HepG2 (cell line): ENCODE measurements around the gene SLC25A51. TPM values are rescaled to one million over a fixed set of nuclear protein-coding genes. Genes with fewer than 3 reads are reported as not detected.
A peak's percentile ranks its signal among the peaks of the same experiment; 100 is the strongest.

Experiments
- ATF4 ChIP-seq, 2 experiments: fragments of 450-650 bp in 1 of 2; sonication (generic) in 1 of 2; formaldehyde crosslinking; IDR thresholded peaks; 2 replicates each; pipeline versions ENCODE4 v1.5.0 to v1.8.0; 2020 to 2022; ENCODE audit warnings: mild to moderate bottlenecking in 1 of 2, missing genetic modification reagents in 1 of 2
- ATM ChIP-seq: fragments of 450-650 bp; IDR thresholded peaks from 2 replicates; pipeline ENCODE4 v1.7.1; 2017; ENCODE audit warnings: mild to moderate bottlenecking, borderline replicate concordance
- CC2D1A ChIP-seq: sonication (generic); formaldehyde crosslinking; IDR thresholded peaks from 2 replicates; pipeline ENCODE4 v1.8.1; 2023; ENCODE audit warnings: mild to moderate bottlenecking, missing genetic modification reagents
- CENPX ChIP-seq: sonication (generic); formaldehyde crosslinking; IDR thresholded peaks from 2 replicates; pipeline ENCODE4 v1.9.0; 2021; ENCODE audit warnings: mild to moderate bottlenecking, missing genetic modification reagents, moderate library complexity
- DNMT1 ChIP-seq: sonication (generic); formaldehyde crosslinking; IDR thresholded peaks from 2 replicates; pipeline ENCODE4 v1.5.1; 2020; ENCODE audit warnings: mild to moderate bottlenecking, missing genetic modification reagents
- HDAC1 ChIP-seq: sonication (generic); formaldehyde crosslinking; IDR thresholded peaks from 2 replicates; pipeline ENCODE4 v1.5.1; 2020; ENCODE audit warnings: mild to moderate bottlenecking, missing genetic modification reagents
- HMG20A ChIP-seq: IDR thresholded peaks from 2 replicates; pipeline ENCODE4 v1.6.1; 2016; ENCODE audit warnings: borderline replicate concordance
- HNF1B ChIP-seq: sonication (generic); formaldehyde crosslinking; IDR thresholded peaks from 2 replicates; pipeline ENCODE4 v1.5.1; 2020; ENCODE audit warnings: mild to moderate bottlenecking, moderate library complexity, missing genetic modification reagents
- JARID2 ChIP-seq: sonication (generic); formaldehyde crosslinking; IDR thresholded peaks from 2 replicates; pipeline ENCODE4 v1.8.1; 2023; ENCODE audit warnings: missing genetic modification reagents, inconsistent platforms; ENCODE audit not compliant: insufficient replicate concordance
- MXD3 ChIP-seq: IDR thresholded peaks from 2 replicates; pipeline ENCODE4 v1.6.1; 2016; ENCODE audit warnings: mild to moderate bottlenecking, missing biosample characterization, missing genetic modification reagents
- NR1H2 ChIP-seq: sonication (generic); formaldehyde crosslinking; IDR thresholded peaks from 2 replicates; pipeline ENCODE4 v1.8.1; 2022; ENCODE audit warnings: low read depth, missing genetic modification reagents, borderline replicate concordance
- ONECUT2 ChIP-seq: sonication (generic); formaldehyde crosslinking; IDR thresholded peaks from 2 replicates; pipeline ENCODE4 v1.4.0; 2020; ENCODE audit warnings: missing genetic modification reagents
- RARA ChIP-seq: IDR thresholded peaks from 2 replicates; pipeline ENCODE4 v1.6.1; 2016; ENCODE audit warnings: missing genetic modification reagents, missing compliant biosample characterization
- RBM22 ChIP-seq: fragments of 200-400 bp; formaldehyde crosslinking; optimal IDR thresholded peaks from 2 replicates; pipeline ENCODE3; 2017; ENCODE audit warnings: mild to moderate bottlenecking, low read length, moderate library complexity
- SIX4 ChIP-seq: sonication (generic); formaldehyde crosslinking; IDR thresholded peaks from 2 replicates; pipeline ENCODE4 v1.4.0; 2020; ENCODE audit warnings: missing genetic modification reagents
- TCF7L2 ChIP-seq: IDR thresholded peaks from 2 replicates; pipeline ENCODE4 v1.6.1; 2011; ENCODE audit warnings: mild to moderate bottlenecking, low read depth, low read length, moderate library complexity
- TMF1 ChIP-seq: sonication (generic); formaldehyde crosslinking; IDR thresholded peaks from 2 replicates; pipeline ENCODE4 v1.8.1; 2022; ENCODE audit warnings: low read depth, missing genetic modification reagents
- ZFP36L1 ChIP-seq: sonication (generic); formaldehyde crosslinking; IDR thresholded peaks from 2 replicates; pipeline ENCODE4 v1.8.0; 2022; ENCODE audit warnings: mild to moderate bottlenecking, missing genetic modification reagents, moderate library complexity
- ZMAT3 ChIP-seq: sonication (generic); formaldehyde crosslinking; conservative IDR thresholded peaks from 2 replicates; pipeline ENCODE4 v1.7.0; 2021; ENCODE audit warnings: missing genetic modification reagents
- ZNF124 ChIP-seq: sonication (generic); formaldehyde crosslinking; IDR thresholded peaks from 2 replicates; pipeline ENCODE4 v1.4.0; 2020; ENCODE audit warnings: missing genetic modification reagents
- ZNF3 ChIP-seq: IDR thresholded peaks from 2 replicates; pipeline ENCODE4 v1.7.0; 2017; ENCODE audit warnings: inconsistent platforms
- ZNF331 ChIP-seq: sonication (generic); formaldehyde crosslinking; IDR thresholded peaks from 2 replicates; pipeline ENCODE4 v1.4.0; 2020; ENCODE audit warnings: missing genetic modification reagents
- ZNF362 ChIP-seq: sonication (generic); formaldehyde crosslinking; IDR thresholded peaks from 2 replicates; pipeline ENCODE4 v1.4.0; 2020; ENCODE audit warnings: missing genetic modification reagents, mild to moderate bottlenecking, borderline replicate concordance
- ZNF510 ChIP-seq: sonication (generic); formaldehyde crosslinking; IDR thresholded peaks from 2 replicates; pipeline ENCODE4 v1.4.0; 2020; ENCODE audit warnings: low read depth, mild to moderate bottlenecking, missing genetic modification reagents
- ZNF577 ChIP-seq: sonication (generic); formaldehyde crosslinking; IDR thresholded peaks from 2 replicates; pipeline ENCODE4 v1.4.0; 2020; ENCODE audit warnings: mild to moderate bottlenecking, low read depth, missing genetic modification reagents, borderline replicate concordance
- ZNF670 ChIP-seq: sonication (generic); formaldehyde crosslinking; IDR thresholded peaks from 2 replicates; pipeline ENCODE4 v1.8.0; 2022; ENCODE audit warnings: mild to moderate bottlenecking, missing genetic modification reagents, borderline replicate concordance
- ZNF737 ChIP-seq: sonication (generic); formaldehyde crosslinking; IDR thresholded peaks from 2 replicates; pipeline ENCODE4 v1.5.0; 2020; ENCODE audit warnings: missing genetic modification reagents, mild to moderate bottlenecking, borderline replicate concordance
- polyA plus RNA-seq, 8 experiments: library from polyadenylated mRNA; depleted of rRNA in 3 of 8; stranded (reverse) in 7 of 8; unstranded in 1 of 8; fragments of >200 nt; fragmentation: Illumina TruSeq in 4 of 8; extraction: Trizol in 4 of 8; gene quantifications; 2 replicates each; pipeline versions ENCODE4 v1.2.1 to v1.2.3, GENCODE V29; 2011 to 2016; ENCODE audit warnings: low read depth in 4 of 8, missing spikeins in 1 of 8, mixed read lengths in 1 of 8; ENCODE audit not compliant: insufficient read depth in 1 of 8
- total RNA-seq, 5 experiments: library from RNA; depleted of rRNA; stranded (reverse); fragments of >200 nt; fragmentation: Illumina TruSeq; extraction: Trizol; gene quantifications; 2 replicates each; pipeline ENCODE4 v1.2.3, GENCODE V29; 2016; ENCODE audit warnings: low read depth in 1 of 5

Gene SLC25A51
- total and polyA plus RNA-seq, 2 of the 13 experiments (the other 11 are each of a cell fraction or from before 2014, with no cell fraction given) = 14.6 to 37.7 TPM

GRCh38 chr9:37903647-37904444 lies at the start of gene SLC25A51 (continued):
- TF ChIP-seq RBM22 (peak; percentile 62), ZFP36L1 (CRISPR knock-in tag) (peak; percentile 96), SIX4 (CRISPR knock-in tag) (peak; percentile 57), ZNF577 (CRISPR knock-in tag) (no peak), HNF1B (CRISPR knock-in tag) (peak; percentile 50; the same call in 1 of the 2 replicates), ZMAT3 (CRISPR knock-in tag) (peak; percentile 99), CC2D1A (CRISPR knock-in tag) (no peak), ZNF737 (CRISPR knock-in tag) (no peak), ZNF124 (CRISPR knock-in tag) (no peak; the same call in 1 of the 2 replicates), NR1H2 (CRISPR knock-in tag) (no peak), ZNF362 (CRISPR knock-in tag) (peak; percentile 36; the same call in 1 of the 2 replicates), DNMT1 (CRISPR knock-in tag) (peak; percentile 81; the same call in 1 of the 2 replicates), ZNF510 (CRISPR knock-in tag) (no peak; the same call in 1 of the 2 replicates), ONECUT2 (CRISPR knock-in tag) (0 out of 2 replicates have a peak, but pooled peaks have one; percentile 39), CENPX (CRISPR knock-in tag) (no peak), ZNF3 (CRISPR knock-in tag) (no peak), ATF4 (CRISPR knock-in tag; IDR thresholded peaks at IDR 0.05) (peak in 1 of 2 experiments; percentile 78; a peak in 2 of 4 replicates), JARID2 (CRISPR knock-in tag) (no peak), ATM (no peak), RARA (peak; percentile 63; the same call in 1 of the 2 replicates), HDAC1 (CRISPR knock-in tag) (peak; percentile 98), HMG20A (no peak), ZNF331 (peak; percentile 93), TMF1 (CRISPR knock-in tag) (peak; percentile 93), TCF7L2 (no peak), ZNF670 (peak; percentile 99), MXD3 (peak; percentile 95)
